ENCODE measurements around the gene DCDC1. TPM values are rescaled to one million over a fixed set of nuclear protein-coding genes. Genes with fewer than 3 reads are reported as not detected.
A peak's percentile ranks its signal among the peaks of the same experiment; 100 is the strongest.

DCDC1 gene
- total RNA-seq, 1 experiment from 2014 or later = 2.1 TPM

DNA sequence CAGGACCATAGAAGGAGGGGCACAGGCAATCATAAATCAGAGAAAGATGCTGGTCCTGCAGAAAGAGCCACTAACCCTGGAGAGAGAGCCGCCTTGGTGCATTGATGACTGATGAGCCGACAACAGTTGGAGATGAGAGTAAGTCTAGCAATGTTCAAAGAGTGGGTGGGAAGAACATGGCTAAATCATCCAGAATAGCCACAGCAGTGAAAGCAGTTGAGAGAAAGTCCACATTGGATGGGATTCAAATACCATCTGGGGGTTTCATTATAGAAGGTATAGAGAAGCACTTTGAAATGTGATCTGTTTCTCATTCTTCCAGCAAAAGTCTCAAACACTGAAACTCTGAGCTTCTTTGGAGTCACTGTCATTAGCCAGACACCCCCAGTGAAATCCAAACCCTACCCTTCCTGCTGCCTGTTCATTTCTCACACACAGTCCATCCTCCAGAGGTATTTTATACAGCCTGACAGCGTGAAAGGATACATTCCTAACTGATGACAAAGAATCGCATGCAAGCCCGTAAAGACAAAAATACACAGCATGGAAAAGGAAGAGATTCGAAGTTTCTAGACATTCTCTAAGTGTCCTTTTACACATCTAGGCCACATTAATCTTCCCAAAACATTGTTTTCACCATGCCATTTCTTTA lies 480.3 kb downstream of the DCDC1 start:
- no peak for DNase-seq (ENCODE audit: low spot score)

DNA sequence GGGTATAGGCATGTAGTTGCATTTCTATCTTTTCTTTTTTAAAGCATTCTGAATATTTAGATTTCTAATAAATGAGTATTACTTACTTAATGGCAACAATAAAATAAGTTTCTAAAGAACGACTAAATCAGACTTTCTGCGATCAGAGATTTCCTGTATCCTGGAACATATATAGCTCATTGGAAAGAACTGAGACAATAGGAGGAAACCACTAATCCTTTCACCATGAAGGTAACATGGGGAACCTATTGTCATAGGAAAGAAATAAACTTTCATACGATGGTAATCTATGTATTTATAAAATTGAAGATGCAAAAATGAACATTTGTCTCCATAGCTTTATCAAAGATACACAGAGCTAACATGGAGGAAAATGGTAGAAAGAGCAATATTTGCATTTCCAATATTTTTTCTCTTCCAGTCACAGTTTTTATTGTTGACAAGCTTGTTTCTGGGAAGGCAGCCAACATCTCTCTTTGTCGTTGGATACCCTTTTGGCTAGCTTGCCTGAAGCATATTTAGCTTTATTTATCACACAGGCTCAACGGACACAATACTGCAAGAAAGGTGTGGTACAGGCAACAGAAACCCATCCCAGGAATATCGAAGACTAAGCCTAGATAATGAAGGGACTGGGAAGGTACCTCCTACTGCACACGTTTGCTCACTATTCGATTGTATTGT lies 490.1 kb downstream of the DCDC1 start:
- peak; percentile 8 for DNase-seq (ENCODE audit: low spot score)
- in situ Hi-C loops (cut with HindIII; ENCODE audit: low sequenced_read_pairs) = no loop called here

More for the DNA sequence above, 480.3 kb downstream of the DCDC1 start:
- in situ Hi-C loops (cut with HindIII; ENCODE audit: low sequenced_read_pairs) = no loop called here

DNA sequence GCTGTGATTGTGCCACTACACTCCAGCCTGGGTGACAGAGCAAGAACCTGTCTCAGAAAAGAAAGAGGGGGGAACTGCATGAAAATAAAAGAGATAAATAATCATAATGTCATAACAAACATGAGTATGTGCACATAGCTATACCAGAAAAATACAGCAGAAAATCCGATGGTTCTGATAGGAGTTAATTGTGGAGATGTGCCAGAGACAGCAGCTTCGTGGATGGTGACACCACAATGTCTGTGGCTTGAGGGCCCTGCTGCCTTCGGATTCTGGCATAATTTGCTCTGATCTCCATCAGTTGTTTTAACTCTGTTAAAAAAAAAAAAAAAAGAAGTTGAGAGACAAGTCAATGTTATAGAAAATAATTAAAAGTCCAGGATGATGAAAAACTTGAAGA lies 491.1 kb downstream of the DCDC1 start:
- in situ Hi-C loops (cut with HindIII; ENCODE audit: low sequenced_read_pairs) = no loop called here
- no peak for DNase-seq (ENCODE audit: low spot score)

DNA sequence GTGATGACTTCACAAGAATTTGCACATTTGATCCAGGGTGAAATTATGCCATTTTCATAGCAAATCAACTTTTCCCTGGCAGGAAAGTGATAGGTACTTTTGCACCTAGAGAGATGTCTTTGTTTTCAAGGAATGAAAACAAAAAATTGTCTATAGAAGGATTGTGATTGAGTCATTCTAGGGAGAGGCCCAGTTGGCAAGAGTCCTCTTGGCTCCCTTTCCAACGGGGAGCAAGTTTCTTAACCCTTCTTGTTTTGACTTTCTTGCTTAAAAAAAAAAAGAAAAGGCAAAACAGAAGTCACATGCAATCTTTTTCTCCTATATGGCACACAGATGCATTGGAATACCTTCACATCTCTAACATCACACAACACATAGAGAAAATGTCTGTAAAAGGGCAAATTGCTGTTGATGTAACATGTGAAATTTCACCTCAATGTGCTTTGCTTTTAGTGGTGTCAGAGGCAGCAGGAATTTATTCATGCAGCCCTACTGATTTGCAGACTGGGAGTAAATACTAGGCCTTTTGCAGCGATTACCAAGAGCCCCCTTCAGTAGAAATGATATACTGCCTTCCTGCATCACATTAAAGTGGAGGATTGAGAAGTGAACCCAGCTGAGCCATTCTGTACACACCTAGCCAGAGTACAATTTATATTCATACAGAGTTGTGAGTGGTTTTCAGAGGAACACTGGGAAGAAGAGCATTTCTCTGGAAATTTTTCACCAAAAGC lies 492.7 kb downstream of the DCDC1 start:
- in situ Hi-C loops (cut with HindIII; ENCODE audit: low sequenced_read_pairs) = no loop called here
- DNase-seq (ENCODE audit: low spot score) = no peak

DNA sequence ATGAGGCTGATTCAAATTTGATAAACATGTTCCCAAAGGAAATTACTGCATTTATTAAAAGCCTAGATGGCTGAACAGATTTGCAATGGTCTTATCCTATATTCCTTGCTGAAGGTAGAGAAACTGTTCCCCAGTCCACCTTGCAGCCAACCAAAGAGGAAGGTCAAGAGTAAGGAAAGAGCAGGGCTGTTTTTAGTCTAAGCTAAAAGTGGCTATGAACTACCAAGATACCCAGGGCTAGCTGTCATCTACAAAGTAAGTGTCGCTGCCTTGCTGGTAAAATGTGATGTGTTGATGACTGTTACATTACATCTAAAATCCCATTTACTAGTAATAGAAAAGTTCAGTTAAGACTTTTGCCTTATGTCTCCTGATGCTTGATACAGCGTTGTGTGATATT lies 493.3 kb downstream of the DCDC1 start:
- in situ Hi-C loops (cut with HindIII; ENCODE audit: low sequenced_read_pairs) = no loop called here
- DNase-seq (ENCODE audit: low spot score) = no peak

DNA sequence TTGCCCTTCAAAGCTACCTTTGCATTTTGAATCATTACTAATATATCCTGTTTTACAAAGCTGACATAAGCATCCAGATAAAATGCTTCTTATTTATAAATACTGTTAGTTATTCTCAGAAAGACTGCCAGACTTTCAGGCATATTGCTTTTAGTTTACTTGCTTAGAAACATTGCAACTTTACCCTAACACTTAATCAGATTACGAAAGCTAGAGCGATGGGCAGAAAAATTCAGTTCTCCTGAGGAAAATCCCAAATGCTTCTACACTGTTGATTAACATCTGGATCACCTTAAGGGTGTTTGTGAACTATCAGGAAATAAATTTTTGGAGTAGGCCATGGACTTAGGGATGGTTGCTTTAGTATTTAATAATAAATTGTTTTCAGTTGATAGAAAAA lies 493.7 kb downstream of the DCDC1 start:
- in situ Hi-C loops (cut with HindIII; ENCODE audit: low sequenced_read_pairs) = no loop called here
- DNase-seq (ENCODE audit: low spot score) = no peak

DNA sequence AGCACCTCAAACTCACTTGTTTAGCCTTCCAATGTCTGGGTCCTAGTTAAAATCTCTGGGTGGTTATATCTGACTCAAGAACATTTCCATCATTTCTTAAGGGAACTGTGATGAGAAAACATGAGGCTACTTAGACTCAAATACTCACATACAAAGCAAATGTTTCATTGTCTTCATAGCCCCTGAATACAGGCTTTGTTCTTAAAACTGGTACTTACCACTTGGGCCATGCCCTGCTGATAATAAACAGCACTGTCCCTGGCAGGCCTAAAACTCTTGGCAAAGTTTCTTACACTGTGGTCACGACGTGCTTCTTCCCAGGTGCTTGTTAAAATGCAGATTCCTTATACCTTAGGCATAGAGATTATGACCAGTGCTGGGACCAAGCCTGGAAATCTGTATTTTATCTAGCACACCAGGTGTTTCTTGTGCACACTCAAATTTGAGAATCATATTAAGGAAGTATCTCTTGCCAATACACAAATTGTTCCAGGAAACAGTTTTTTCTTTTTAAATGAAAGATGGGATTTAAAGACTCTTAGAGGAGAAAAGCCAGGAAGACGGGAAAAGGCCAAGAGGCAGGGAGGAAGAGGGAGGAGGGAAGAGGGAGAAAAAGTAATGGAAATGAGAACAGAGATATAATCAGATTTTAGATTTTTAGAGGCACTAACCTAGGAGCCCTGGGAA lies 495.5 kb downstream of the DCDC1 start:
- in situ Hi-C loops (cut with HindIII; ENCODE audit: low sequenced_read_pairs) = no loop called here

DNA sequence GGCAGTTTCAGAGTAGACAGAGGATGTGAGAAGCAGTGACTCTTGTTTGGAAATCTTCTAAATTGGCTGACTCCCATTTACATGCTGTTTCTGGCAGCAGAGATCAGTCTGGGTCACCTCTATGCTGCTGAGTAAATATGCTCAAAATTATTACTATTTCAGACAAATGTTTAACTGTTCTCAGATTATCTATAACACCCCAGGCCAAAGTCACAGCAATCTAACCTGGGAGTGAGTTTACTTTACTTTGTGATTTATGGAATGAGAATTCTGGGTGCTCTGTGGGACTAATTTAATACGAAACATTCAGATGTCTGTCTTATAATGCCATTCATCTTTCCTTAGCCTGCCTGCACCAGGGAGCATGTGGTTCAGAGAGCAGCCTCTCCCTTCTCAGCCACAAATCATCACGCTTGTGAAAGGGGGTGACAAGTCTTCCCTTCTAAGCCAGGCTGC lies 500.9 kb downstream of the DCDC1 start:
- in situ Hi-C loops (cut with HindIII; ENCODE audit: low sequenced_read_pairs) = no loop called here
- DNase-seq (ENCODE audit: low spot score) = no peak

More for the DNA sequence above, 495.5 kb downstream of the DCDC1 start:
- DNase-seq (ENCODE audit: low spot score) = no peak

DNA sequence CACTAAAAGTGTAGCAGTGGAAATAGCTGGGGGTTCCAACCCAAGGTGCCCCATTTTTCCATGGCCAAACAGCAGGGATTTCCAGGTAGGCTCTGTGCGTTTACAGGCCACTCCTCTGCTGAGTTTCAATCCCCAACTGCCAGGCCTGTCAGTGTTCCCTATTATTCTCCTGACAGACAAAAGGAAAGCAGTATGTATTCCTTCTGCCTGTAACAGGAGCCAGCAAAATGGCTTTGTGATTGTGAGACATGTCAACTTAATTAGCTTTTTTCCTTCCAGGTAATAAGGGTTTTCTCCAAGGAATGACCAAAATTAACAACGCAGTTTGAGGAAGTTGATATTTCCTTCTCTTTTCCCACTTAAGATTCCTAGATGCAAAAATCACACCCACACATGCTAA lies 506.3 kb downstream of the DCDC1 start:
- no peak for DNase-seq (ENCODE audit: low spot score)
- in situ Hi-C loops (cut with HindIII; ENCODE audit: low sequenced_read_pairs) = no loop called here

DNA sequence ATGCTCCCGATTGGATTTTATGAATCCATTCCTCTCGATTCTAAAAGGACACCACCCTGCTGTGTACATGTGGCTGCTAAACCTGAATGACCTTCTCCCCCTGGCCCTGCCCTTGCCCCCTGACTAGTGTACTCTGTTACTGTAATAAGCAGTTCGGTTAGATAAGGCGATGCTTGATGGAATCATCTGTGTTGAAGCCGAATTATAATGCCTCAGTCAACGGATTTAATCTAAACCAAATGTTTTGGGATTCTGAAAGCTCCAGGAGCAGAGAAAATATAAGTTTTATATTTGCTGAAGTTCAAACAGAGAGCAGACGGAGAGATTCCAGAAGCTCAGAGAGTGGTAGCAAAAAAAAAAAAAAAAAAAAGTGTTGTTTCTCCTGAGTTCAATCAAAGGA lies 508.0 kb downstream of the DCDC1 start:
- in situ Hi-C loops (cut with HindIII; ENCODE audit: low sequenced_read_pairs) = no loop called here
- no peak for DNase-seq (ENCODE audit: low spot score)

DNA sequence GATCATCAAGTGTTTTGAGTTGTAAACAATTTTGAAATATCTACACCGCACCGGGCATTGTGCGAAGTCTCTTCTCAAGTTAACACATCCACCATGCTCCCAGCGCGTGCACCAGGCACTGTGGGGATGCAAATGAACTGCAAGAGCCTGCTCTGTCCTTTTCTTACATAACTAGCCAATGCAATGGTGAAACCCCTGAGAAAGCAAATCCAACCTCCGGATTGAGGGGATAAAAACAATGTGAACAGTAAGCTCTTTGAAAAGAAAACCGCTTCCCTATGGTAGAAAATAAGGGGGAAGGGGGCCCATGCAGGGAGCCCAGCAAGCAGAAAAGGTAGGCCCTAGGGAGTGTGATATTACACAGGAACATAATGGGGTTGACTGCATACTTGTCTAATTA lies 508.5 kb downstream of the DCDC1 start:
- no peak for DNase-seq (ENCODE audit: low spot score)
- in situ Hi-C loops (cut with HindIII; ENCODE audit: low sequenced_read_pairs) = no loop called here

DNA sequence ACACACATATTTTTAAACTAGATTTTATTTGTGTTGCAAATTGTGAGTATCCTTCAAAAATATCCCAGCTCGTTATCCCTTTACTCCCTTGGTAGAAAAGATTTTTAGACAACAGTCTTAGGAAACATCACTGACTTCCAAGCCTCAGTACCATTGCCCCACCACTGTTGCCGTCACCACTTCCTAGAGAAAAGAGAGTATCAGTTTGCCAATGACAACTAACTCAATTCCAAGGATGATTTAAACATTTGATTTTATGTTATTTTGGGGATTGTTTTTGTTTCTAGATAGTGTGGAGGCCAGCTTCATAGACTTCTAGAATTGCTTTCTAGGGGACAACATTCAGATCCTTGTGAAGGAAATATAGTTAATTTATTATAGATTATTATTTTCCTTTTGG lies 509.4 kb downstream of the DCDC1 start:
- no peak for DNase-seq (ENCODE audit: low spot score)
- in situ Hi-C loops (cut with HindIII; ENCODE audit: low sequenced_read_pairs) = no loop called here

DNA sequence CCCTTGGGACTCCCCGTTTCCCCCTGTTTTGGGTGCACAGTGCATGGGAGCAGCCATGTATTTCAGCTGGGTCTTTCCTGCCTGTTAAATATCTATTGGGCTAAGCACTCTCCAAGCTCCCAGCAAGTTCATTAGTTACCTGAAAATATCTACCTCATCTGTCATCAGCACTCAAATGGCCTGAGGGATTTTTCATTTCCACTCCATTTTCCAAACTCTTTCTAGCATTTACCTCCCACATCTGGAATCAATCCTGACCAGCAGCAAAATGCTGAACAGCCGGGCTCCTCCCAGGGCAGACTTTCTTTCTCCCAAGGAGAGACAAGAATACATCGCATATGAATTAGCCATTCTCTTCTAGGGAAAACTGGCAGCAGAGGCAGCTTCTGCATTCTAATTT lies 509.9 kb downstream of the DCDC1 start:
- in situ Hi-C loops (cut with HindIII; ENCODE audit: low sequenced_read_pairs) = no loop called here
- DNase-seq (ENCODE audit: low spot score) = no peak

DNA sequence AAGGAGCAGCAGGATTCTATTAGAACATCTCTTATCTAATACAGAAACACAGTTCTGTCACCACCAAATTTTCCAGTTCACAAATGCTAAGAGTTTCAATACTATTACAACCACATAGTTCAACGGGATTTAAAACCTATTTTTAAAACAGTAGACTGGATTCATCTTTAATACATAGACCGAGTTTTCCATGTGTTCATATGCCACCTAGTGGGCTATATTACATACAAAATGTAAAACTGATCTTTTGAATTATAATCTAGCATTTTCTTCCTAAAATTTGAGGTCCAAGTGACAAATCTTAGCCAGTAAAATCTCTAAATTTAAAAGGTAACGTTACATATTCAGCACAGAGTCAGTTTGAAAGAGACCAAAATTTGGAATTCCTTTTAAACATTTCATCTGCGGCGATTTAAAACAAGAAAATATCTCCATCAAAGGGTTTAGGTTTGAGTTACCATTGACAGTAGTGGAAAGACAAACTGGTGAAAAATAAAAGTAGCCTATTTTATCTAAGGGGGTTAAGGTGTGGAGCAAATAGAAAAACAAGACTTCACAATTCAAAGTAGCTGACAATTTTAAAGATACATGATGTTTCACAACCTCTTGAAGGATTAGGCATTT lies 514.0 kb downstream of the DCDC1 start:
- peak; percentile 8 for DNase-seq (ENCODE audit: low spot score)
- in situ Hi-C loops (cut with HindIII; ENCODE audit: low sequenced_read_pairs) = no loop called here

DNA sequence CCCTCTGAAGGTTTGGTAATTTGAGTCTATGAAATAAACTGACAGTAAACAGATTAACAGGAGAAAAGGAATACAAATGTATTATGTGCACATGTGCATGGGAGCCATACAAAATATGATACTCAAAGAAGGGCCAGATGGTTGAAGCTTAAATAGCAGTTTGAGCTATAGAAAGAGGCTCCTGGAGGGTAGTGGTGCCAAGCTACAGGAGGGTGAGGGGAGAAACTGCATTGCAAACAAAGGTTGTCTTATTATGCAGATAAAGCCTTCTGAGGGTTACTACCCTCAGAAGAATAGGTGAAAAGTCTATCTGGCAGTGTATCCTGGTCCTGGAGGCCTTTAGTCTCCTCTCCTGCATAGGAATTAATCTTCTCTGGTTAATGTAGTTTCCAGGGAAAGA lies 516.1 kb downstream of the DCDC1 start:
- DNase-seq (ENCODE audit: low spot score) = no peak
- in situ Hi-C loops (cut with HindIII; ENCODE audit: low sequenced_read_pairs) = no loop called here

DNA sequence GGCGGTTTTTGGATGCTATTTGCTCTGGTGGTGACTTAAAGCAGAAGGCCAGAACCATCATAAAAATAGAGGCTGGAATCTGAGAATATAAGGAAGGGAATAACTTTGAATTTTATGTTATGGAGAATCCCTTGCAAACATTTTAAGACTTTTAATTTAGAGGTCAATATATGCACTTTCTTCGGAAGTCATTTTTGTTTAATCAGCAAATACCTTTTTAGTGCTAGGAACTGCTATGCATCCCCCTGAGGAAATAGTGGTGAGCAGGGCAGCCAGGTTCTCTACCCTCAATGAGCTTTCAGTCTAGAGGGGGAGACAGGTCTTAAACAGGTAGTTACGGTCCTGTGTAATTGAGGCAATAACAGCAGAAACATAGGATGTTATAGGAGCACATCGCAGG lies 516.9 kb downstream of the DCDC1 start:
- in situ Hi-C loops (cut with HindIII; ENCODE audit: low sequenced_read_pairs) = no loop called here
- DNase-seq (ENCODE audit: low spot score) = no peak

DNA sequence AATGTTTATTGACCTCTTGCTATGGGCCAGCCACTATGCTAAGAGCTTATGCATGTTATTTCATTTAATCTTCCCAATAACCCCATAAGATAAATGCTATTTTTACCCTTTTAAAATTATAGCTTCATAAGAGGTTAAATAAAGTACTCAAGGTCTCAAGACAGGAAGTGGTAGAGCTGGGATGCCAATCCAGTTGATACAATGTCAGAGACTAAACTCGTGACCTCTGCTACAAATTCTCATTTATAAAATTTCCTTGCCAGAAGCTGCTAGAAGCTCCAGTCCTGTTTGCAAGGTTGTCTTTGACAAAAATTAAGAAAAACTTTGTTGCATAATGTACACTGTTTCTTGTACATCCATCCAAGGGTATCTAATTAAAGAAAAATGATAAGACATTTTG lies 517.4 kb downstream of the DCDC1 start:
- in situ Hi-C loops (cut with HindIII; ENCODE audit: low sequenced_read_pairs) = no loop called here
- no peak for DNase-seq (ENCODE audit: low spot score)

DNA sequence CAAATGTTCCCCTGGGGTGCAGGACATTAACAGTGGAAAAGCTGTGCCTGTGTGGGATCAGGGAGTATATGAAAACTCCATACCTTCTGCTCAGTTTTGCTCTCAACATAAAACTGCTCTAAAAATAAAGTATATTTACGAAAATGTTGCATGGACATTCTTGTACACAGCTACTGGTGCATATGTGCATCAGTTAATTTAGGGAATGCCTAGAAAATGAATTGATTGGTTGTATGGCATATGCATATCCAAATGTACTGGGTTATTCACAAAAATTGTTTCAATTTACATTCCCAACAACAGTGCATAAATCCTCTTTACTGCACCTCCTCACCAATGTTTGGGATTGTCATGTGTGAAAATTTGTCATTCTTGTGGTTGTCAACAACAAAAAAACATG lies 532.3 kb downstream of the DCDC1 start:
- in situ Hi-C loops (cut with HindIII; ENCODE audit: low sequenced_read_pairs) = no loop called here
- no peak for DNase-seq (ENCODE audit: low spot score)

DNA sequence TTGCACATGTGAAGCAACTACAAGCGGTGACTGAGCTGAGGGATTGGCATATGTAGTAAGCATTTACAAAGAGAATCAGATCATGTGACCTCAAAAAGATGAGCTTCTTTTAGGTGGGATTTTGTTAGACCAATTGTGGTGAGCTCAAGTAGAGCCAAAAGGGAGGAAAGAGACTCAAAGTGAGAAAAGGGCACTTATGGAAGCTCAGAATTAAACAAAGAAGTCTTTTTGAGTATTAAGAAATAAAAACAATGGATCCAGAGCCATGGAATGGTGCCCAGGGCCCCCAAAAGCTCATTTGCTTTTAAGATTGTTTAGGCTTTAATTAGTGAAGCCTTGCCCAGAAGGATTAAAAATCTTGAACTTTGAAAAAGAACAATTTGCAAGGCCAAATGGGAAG lies 536.7 kb downstream of the DCDC1 start:
- in situ Hi-C loops (cut with HindIII; ENCODE audit: low sequenced_read_pairs) = no loop called here
- DNase-seq (ENCODE audit: low spot score) = no peak
